Measurements from ENCODE around the gene ARL5C. TPM values are rescaled to one million over a fixed set of nuclear protein-coding genes. Genes with fewer than 3 reads are reported as not detected.
A peak's percentile ranks its signal among the peaks of the same experiment; 100 is the strongest.

Gene ARL5C, protein sequence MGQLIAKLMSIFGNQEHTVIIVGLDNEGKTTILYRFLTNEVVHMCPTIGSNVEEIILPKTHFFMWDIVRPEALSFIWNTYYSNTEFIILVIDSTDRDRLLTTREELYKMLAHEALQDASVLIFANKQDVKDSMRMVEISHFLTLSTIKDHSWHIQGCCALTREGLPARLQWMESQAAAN
- not detected for total RNA-seq

- intact Hi-C loops (cut with micrococcal nuclease): no loop called here
- Mint-ChIP-seq H3K4me1 (ENCODE audit: low read depth) (peaks cover 14% of the 10 kb centered on the region), H3K9me3 (peaks cover 5% of the 10 kb centered on the region), H3K27me3 (peaks cover 37% of the 10 kb centered on the region), H3K36me3 (peaks cover 2% of the 10 kb centered on the region), H3K27ac (no peak within 1 kb of the TSS), H3K4me3 (peak within 1 kb of the TSS; percentile 84)
- ChIA-PET POLR2A (no interaction called here), CTCF (interaction anchor here (1.4 to 6.0 kb wide), 9 partner anchors 9 to 184 kb away, joined by 4 to 124 read pairs (median 13); partner anchors contain the start of gene PLXDC1)
- DNase-seq: no peak
These were observed at the start of gene ARL5C for GRCh38 chr17:39165841-39166349. TSS of gene ARL5C (minus strand) at chr17:39166161. CDS start at chr17:39165760, 401 bp downstream.

- Mint-ChIP-seq H3K4me1 (ENCODE audit: low read depth) (peaks cover 13% of the 10 kb centered on the region), H3K27me3 (peaks cover 13% of the 10 kb centered on the region), H3K27ac (no peak overlapping the region), H3K36me3 (no peaks in the 10 kb centered on the region), H3K9me3 (no peaks in the 10 kb centered on the region), H3K4me3 (no peak overlapping the region)
- ChIA-PET POLR2A (no interaction called here), CTCF (interaction anchor here (14.9 kb wide), 1 partner anchor 26 kb away, joined by 580 read pairs; no protein-coding TSS in a partner anchor)
- no peak for DNase-seq
- intact Hi-C loops (cut with micrococcal nuclease): no loop called here
These were observed 47.9 kb upstream of the ARL5C start for GRCh38 chr17:39213852-39214251.

- no peaks in the 10 kb centered on the region for H3K36me3 Mint-ChIP-seq
- no peak overlapping the region for H3K4me3 Mint-ChIP-seq
- no peaks in the 10 kb centered on the region for H3K9me3 Mint-ChIP-seq
- CTCF ChIA-PET: interaction anchor here (14.9 kb wide), 1 partner anchor 27 kb away, joined by 580 read pairs; no protein-coding TSS in a partner anchor
- peaks cover 19% of the 10 kb centered on the region for H3K4me1 Mint-ChIP-seq (ENCODE audit: low read depth)
- peaks cover 12% of the 10 kb centered on the region for H3K27me3 Mint-ChIP-seq
- DNase-seq: no peak
- H3K27ac Mint-ChIP-seq: peak overlapping the region; percentile 18
- intact Hi-C loops (cut with micrococcal nuclease): no loop called here
- POLR2A ChIA-PET: no interaction called here
These were observed 47.0 kb upstream of the ARL5C start for GRCh38 chr17:39212841-39213480.

DNA sequence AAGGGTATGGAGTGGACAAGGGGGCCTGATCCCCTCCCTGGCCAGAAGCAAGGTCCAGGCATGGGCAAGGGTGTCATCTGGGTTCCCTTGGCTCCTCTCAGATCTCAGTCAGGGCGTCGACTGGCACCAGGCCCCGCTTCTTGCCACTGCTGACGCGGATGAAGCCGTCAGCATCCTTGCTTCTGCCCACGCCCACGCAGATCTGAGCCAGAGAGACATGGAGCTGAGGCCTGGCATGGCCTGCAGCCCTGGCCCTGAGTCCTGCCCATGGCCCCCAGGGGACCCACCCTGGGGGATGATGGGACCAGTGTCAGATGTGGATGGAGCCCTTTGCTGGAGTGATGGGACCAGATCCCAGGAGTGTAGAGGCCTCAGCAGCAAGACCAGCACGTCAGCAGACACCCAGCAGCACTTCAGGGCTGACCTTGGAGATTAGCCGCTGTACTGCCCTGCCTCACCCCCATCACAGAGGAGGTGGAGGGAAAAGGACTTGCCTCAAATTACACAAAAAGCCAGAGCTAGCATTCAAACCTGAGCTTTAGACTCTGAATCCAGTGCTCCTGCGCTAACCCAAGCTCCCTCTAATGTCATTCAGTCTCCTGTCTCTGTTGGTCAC, 46.3 kb upstream of the ARL5C start:
- Mint-ChIP-seq H3K9me3 (no peaks in the 10 kb centered on the region), H3K4me1 (ENCODE audit: low read depth) (peaks cover 21% of the 10 kb centered on the region), H3K27ac (no peak overlapping the region), H3K36me3 (no peaks in the 10 kb centered on the region), H3K27me3 (peaks cover 10% of the 10 kb centered on the region), H3K4me3 (no peak overlapping the region)
- POLR2A ChIA-PET: no interaction called here
- CTCF ChIA-PET: interaction anchor here (14.9 kb wide), 1 partner anchor 28 kb away, joined by 580 read pairs; no protein-coding TSS in a partner anchor
- no peak for DNase-seq
- intact Hi-C loops (cut with micrococcal nuclease): no loop called here

DNA sequence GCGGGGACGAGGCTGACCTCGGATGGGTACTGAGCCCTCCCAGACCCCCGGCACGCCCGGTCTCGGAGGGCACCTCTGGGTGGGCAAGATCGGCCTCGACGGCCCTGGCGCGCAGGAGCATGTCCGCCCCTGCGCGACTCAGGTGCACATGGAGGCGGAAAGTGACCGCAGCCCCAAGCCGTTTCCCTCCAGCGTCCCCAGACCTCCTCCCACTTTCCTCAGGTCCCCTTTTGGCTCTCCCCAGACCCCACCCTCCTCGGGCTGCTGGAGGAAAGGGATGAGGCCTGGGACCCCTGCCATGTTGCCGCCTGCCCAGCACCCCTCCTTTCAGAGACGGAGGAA, 44.1 kb upstream of the ARL5C start:
- CTCF ChIA-PET: interaction anchor here (0.6 to 14.9 kb wide), 2 partner anchors 10 to 30 kb away, joined by 3 to 580 read pairs; no protein-coding TSS in a partner anchor
- POLR2A ChIA-PET: interaction anchor here (1.3 to 2.3 kb wide), 3 partner anchors 10 to 37 kb away, joined by 3 to 8 read pairs (median 6); partner anchors contain the start of gene RPL19
- Mint-ChIP-seq H3K4me3 (peak overlapping the region; percentile 12), H3K9me3 (no peaks in the 10 kb centered on the region), H3K27me3 (no peaks in the 10 kb centered on the region), H3K36me3 (peaks cover 2% of the 10 kb centered on the region), H3K27ac (no peak overlapping the region), H3K4me1 (ENCODE audit: low read depth) (peaks cover 27% of the 10 kb centered on the region)
- no peak for DNase-seq
- intact Hi-C loops (cut with micrococcal nuclease): no loop called here

- Mint-ChIP-seq H3K4me3 (no peak overlapping the region), H3K36me3 (peaks cover 7% of the 10 kb centered on the region), H3K27ac (no peak overlapping the region), H3K4me1 (ENCODE audit: low read depth) (peaks cover 27% of the 10 kb centered on the region), H3K27me3 (no peaks in the 10 kb centered on the region), H3K9me3 (no peaks in the 10 kb centered on the region)
- ChIA-PET POLR2A (interaction anchor here (1.7 to 2.3 kb wide), 2 partner anchors 10 to 35 kb away, joined by 6 to 8 read pairs; partner anchors contain the start of gene RPL19), CTCF (interaction anchor here (0.6 to 14.9 kb wide), 5 partner anchors 10 to 45 kb away, joined by 3 to 580 read pairs (median 4); no protein-coding TSS in a partner anchor)
- peak; percentile 83 for DNase-seq
- intact Hi-C loops (cut with micrococcal nuclease): no loop called here
These were observed 43.5 kb upstream of the ARL5C start for GRCh38 chr17:39209317-39210092.

DNA sequence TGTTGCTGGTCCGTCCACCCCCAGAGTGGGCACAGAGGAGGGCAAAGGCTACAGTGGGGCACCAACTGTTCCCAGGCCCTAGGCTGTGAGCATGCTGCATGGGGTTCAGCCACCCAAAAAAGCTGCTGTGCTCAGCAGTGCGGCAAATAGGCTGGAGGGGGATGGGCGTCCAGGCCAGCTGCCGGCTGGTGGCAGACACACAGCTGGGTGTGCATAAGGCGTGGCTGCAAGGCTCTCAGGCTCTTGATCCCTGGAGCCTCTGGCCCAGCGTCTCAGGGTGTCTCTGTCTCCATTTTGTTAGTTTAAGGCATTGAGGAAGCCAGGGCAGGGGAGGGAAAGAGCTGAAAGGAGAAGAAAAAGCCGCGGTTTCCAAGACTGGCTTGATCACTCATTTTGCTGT, 42.9 kb upstream of the ARL5C start:
- intact Hi-C loops (cut with micrococcal nuclease): no loop called here
- ChIA-PET POLR2A (interaction anchor here (0.8 to 2.3 kb wide), 3 partner anchors 9 to 41 kb away, joined by 3 to 8 read pairs (median 6); partner anchors contain the start of gene RPL19), CTCF (interaction anchor here (0.8 to 14.9 kb wide), 4 partner anchors 31 to 44 kb away, joined by 3 to 580 read pairs (median 4); no protein-coding TSS in a partner anchor)
- Mint-ChIP-seq H3K9me3 (no peaks in the 10 kb centered on the region), H3K4me3 (no peak overlapping the region), H3K36me3 (peaks cover 13% of the 10 kb centered on the region), H3K27ac (no peak overlapping the region), H3K27me3 (no peaks in the 10 kb centered on the region), H3K4me1 (ENCODE audit: low read depth) (peaks cover 29% of the 10 kb centered on the region)
- peak; percentile 31 for DNase-seq

DNA sequence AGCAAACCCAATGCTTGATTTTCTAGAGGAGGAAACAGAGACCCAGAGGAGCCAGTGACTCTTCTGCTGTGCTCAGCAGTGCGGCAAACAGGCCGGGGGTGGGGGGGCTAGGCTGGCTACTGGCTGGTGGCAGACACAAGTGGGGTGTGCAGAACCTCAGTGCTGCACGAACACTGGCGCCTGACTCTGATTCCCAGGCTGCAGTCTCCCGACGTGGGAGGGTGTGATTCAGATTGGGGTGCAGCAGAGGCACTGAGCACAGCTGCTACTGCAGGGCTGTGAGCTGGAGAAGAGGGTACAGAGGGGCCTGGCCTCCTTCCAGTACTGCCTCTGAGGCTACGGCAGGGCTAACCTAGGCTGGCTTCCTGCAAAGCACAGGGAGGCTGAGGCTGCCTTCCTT, 42.2 kb upstream of the ARL5C start:
- ChIA-PET POLR2A (interaction anchor here (0.8 to 2.3 kb wide), 2 partner anchors 8 to 42 kb away, joined by 3 to 8 read pairs; partner anchors contain the start of gene RPL19), CTCF (interaction anchor here (0.9 to 14.9 kb wide), 4 partner anchors 13 to 43 kb away, joined by 4 to 580 read pairs (median 6); no protein-coding TSS in a partner anchor)
- H3K9me3 Mint-ChIP-seq: no peaks in the 10 kb centered on the region
- peak; percentile 21 for DNase-seq
- H3K27ac Mint-ChIP-seq: no peak overlapping the region
- no peak overlapping the region for H3K4me3 Mint-ChIP-seq
- peaks cover 19% of the 10 kb centered on the region for H3K36me3 Mint-ChIP-seq
- no peaks in the 10 kb centered on the region for H3K27me3 Mint-ChIP-seq
- intact Hi-C loops (cut with micrococcal nuclease): no loop called here
- H3K4me1 Mint-ChIP-seq (ENCODE audit: low read depth): peaks cover 34% of the 10 kb centered on the region

GRCh38 chr17:39205112-39205526, 39.2 kb upstream of the ARL5C start:
- POLR2A ChIA-PET: interaction anchor here (0.7 to 1.0 kb wide), 2 partner anchors 27 to 33 kb away, joined by 4 to 5 read pairs; no protein-coding TSS in a partner anchor
- Mint-ChIP-seq H3K36me3 (peaks cover 46% of the 10 kb centered on the region), H3K27ac (no peak overlapping the region), H3K4me3 (no peak overlapping the region), H3K9me3 (no peaks in the 10 kb centered on the region), H3K4me1 (ENCODE audit: low read depth) (peaks cover 50% of the 10 kb centered on the region), H3K27me3 (no peaks in the 10 kb centered on the region)
- intact Hi-C loops (cut with micrococcal nuclease): no loop called here
- CTCF ChIA-PET: interaction anchor here (1.2 to 14.9 kb wide), 3 partner anchors 13 to 41 kb away, joined by 3 to 580 read pairs (median 5); no protein-coding TSS in a partner anchor
- DNase-seq: no peak

DNA sequence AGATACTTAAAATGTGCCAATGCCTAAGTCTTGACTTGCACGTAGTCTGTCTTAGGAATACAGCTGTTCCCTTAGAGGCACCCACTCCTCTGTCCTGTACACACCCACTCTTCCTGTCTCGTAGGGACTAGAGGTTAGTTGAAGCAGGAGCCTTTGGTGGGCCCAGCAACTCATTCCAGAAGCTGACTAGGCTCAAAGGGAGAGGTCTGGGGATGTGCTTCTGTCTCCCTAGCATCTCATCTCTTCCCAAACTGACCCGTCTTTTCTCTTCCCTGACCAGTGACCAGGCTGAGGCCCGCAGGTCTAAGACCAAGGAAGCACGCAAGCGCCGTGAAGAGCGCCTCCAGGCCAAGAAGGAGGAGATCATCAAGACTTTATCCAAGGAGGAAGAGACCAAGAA, 38.3 kb upstream of the ARL5C start:
- H3K27ac Mint-ChIP-seq: no peak overlapping the region
- peaks cover 47% of the 10 kb centered on the region for H3K36me3 Mint-ChIP-seq
- H3K9me3 Mint-ChIP-seq: no peaks in the 10 kb centered on the region
- CTCF ChIA-PET: interaction anchor here (14.9 kb wide), 1 partner anchor 36 kb away, joined by 580 read pairs; no protein-coding TSS in a partner anchor
- intact Hi-C loops (cut with micrococcal nuclease): no loop called here
- POLR2A ChIA-PET: no interaction called here
- no peak overlapping the region for H3K4me3 Mint-ChIP-seq
- no peak for DNase-seq
- peaks cover 51% of the 10 kb centered on the region for H3K4me1 Mint-ChIP-seq (ENCODE audit: low read depth)
- no peaks in the 10 kb centered on the region for H3K27me3 Mint-ChIP-seq

- H3K27me3 Mint-ChIP-seq: no peaks in the 10 kb centered on the region
- peaks cover 49% of the 10 kb centered on the region for H3K4me1 Mint-ChIP-seq (ENCODE audit: low read depth)
- intact Hi-C loops (cut with micrococcal nuclease): loop anchor here (1.0 kb wide), 1 partner anchor 203 kb away; no protein-coding TSS in a partner anchor
- no peaks in the 10 kb centered on the region for H3K9me3 Mint-ChIP-seq
- H3K36me3 Mint-ChIP-seq: peaks cover 47% of the 10 kb centered on the region
- DNase-seq: peak; percentile 23
- ChIA-PET CTCF (interaction anchor here (1.7 to 14.9 kb wide), 2 partner anchors 36 to 39 kb away, joined by 5 to 580 read pairs; no protein-coding TSS in a partner anchor), POLR2A (interaction anchor here (1.0 to 1.3 kb wide), 2 partner anchors 10 to 250 kb away, joined by 4 to 5 read pairs; partner anchors contain the start of gene MED1)
- peak overlapping the region; percentile 97 for H3K27ac Mint-ChIP-seq
- H3K4me3 Mint-ChIP-seq: peak overlapping the region; percentile 95
These were observed 35.1 kb upstream of the ARL5C start for GRCh38 chr17:39200957-39201510.

Measured in activated CD4-positive, alpha-beta memory T cell treated with anti-CD3 and anti-CD28 coated beads for 36 hours (primary cell).